ENCODE data around the gene SLC26A9. TPM values are rescaled to one million over a fixed set of nuclear protein-coding genes. Genes with fewer than 3 reads are reported as not detected.

The SLC26A9 gene
- polyA plus RNA-seq, 1 of the 3 experiments (the other 2 are of a cell fraction): not detected

GRCh38 chr1:205930195-205930577, 13.1 kb downstream of the SLC26A9 start:
- POLR2A ChIA-PET: no interaction called here
- 80% methylated on average over 1 of the region's 1 CpG for WGBS (ENCODE audit: low lambda C conversion rate)
- Histone ChIP-seq H3K9me2 (no peaks in the 10 kb centered on the region), H4K20me1 (ENCODE audit: insufficient read depth) (no peaks in the 10 kb centered on the region), H3K27me3 (ENCODE audit: insufficient read depth) (0 out of 2 replicates have a peak, but pooled peaks cover 7% of the 10 kb centered on the region), H3K79me2 (ENCODE audit: insufficient read depth) (no peaks in the 10 kb centered on the region), H3K4me2 (no peak overlapping the region), H3K27ac (ENCODE audit: low read depth in 2 of 2, low read length in 1 of 2) (no peak overlapping the region), H3K36me3 (replicated peaks in 1 of 2; ENCODE audit: control insufficient read depth in 1 of 2, insufficient read depth in 2 of 2, low read length in 1 of 2) (no peaks in the 10 kb centered on the region), H2AFZ (ENCODE audit: low read depth) (no peak overlapping the region), H3K4me3 (ENCODE audit: low read depth in 2 of 2, low read length in 1 of 2) (no peak overlapping the region), H3K9me3 (no peaks in the 10 kb centered on the region), H3F3A (replicated peaks; ENCODE audit: insufficient read depth) (no peaks in the 10 kb centered on the region), H3K9ac (no peak overlapping the region), H3K4me1 (ENCODE audit: control insufficient read depth in 1 of 2, insufficient read depth in 2 of 2, low read depth in 1 of 2, low read length in 1 of 2) (peaks cover 0 to 11% of the 10 kb centered on the region in 2 experiments; a peak in 2 of 4 replicates)
- no peak for DNase-seq
- CTCF ChIA-PET: interaction anchor here (0.7 to 3.9 kb wide), 5 partner anchors 10 to 138 kb away, joined by 3 to 28 read pairs (median 4); no protein-coding TSS in a partner anchor
- no peak for TF ChIP-seq TEAD4 (IDR thresholded peaks at IDR 0.05; ENCODE audit: borderline replicate concordance, insufficient read depth)
- TF ChIP-seq REST (IDR thresholded peaks at IDR 0.05; ENCODE audit: low read depth, low read length): no peak
- no peak for TF ChIP-seq ZBTB33 (IDR thresholded peaks at IDR 0.05; ENCODE audit: borderline replicate concordance, low read depth)
- TF ChIP-seq EZH2phosphoT487 (IDR thresholded peaks at IDR 0.05; ENCODE audit: borderline replicate concordance, low read depth): no peak
- no peak for TF ChIP-seq RCOR1 (IDR thresholded peaks at IDR 0.05; ENCODE audit: low read length)
- TF ChIP-seq CHD2 (IDR thresholded peaks at IDR 0.05; ENCODE audit: low read length, partially characterized antibody): no peak
- no peak for TF ChIP-seq POLR2AphosphoS5 (IDR thresholded peaks at IDR 0.05; ENCODE audit: low read depth, low read length)
- TF ChIP-seq MEF2A (IDR thresholded peaks at IDR 0.05; ENCODE audit: borderline replicate concordance, low read depth): no peak
- no peak for TF ChIP-seq FOXJ3 (CRISPR knock-in tag; IDR thresholded peaks at IDR 0.05)
- TF ChIP-seq YY1 (IDR thresholded peaks at IDR 0.05; ENCODE audit: low read depth): no peak
- TF ChIP-seq MXI1 (IDR thresholded peaks at IDR 0.05; ENCODE audit: low read depth, low read length): no peak
- no peak for TF ChIP-seq GABPA (IDR thresholded peaks at IDR 0.05; ENCODE audit: low read depth)
- TF ChIP-seq EP300 (IDR thresholded peaks at IDR 0.05; ENCODE audit: borderline replicate concordance in 1 of 2, low read depth in 1 of 2, low read length in 1 of 2): no peak
- TF ChIP-seq NFIC (IDR thresholded peaks at IDR 0.05; ENCODE audit: borderline replicate concordance): no peak
